Mucosa of gallbladder (tissue), 1 donor: Measurements from ENCODE around the gene EXD2. TPM values are rescaled to one million over a fixed set of nuclear protein-coding genes. Genes with fewer than 3 reads are reported as not detected.
"Not testable (repeated sequence)": the region's sequence is repeated elsewhere in the genome, so short reads cannot be mapped to it uniquely, and the experiment has no call there.

Experiments
- DNase-seq: peaks from one replicate; pipeline ENCODE4 v3.0.0-alpha.2; 2020; ENCODE audit warnings: low spot score
- total RNA-seq: library from RNA; stranded (reverse); gene quantifications from one replicate; pipeline ENCODE4 v1.2.1, GENCODE V29; 2021
- donor health status: DM: no; HTN: no; CAD: no.

The EXD2 gene
- total RNA-seq, 1 donor from 2014 or later: 31.0 TPM

DNA sequence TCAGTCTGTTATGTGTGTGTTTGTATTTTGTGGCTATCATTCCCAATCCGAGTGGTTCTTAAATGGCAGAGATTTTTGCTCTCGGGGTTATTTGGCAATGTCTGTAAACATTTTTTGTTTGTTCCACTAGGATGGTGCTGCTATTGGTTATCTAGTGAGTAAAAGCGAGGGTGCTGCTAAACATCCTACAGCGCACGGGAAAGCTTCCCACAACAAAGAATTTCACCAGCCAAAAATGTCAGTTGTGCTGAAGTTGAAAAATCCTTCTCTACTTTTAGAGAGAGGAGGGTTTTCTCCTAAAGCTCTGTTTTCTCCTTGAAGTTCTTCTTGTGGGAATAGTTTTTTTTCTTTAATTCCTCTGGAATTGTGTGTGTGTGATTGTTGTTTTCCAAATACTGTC, 2.4 kb downstream of the EXD2 start:
- DNase-seq: no peak

- DNase-seq: no peak
Measured at GRCh38 chr14:69199786-69200185, 8.5 kb downstream of the EXD2 start.

- no peak for DNase-seq
Measured at GRCh38 chr14:69204753-69205152, 13.5 kb downstream of the EXD2 start.

GRCh38 chr14:69207435-69208041, 16.2 kb downstream of the EXD2 start:
- DNase-seq: no peak

- no peak for DNase-seq
Measured at GRCh38 chr14:69208666-69209065, 17.4 kb downstream of the EXD2 start.

GRCh38 chr14:69214393-69214792, 23.1 kb downstream of the EXD2 start:
- DNase-seq: no peak

DNA sequence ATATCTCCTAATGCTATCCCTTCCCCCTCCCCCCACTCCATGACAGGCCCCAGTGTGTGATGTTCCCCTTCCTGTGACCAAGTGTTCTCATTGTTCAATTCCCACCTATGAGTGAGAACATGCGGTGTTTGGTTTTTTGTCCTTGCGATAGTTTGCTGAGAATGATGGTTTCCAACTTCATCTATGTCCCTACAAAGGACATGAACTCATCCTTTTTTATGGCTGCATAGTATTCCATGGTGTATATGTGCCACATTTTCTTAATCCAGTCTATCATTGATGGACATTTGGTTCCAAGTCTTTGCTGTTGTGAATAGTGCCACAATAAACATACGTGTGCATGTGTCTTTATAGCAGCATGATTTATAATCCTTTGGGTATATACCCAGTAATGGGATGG, 26.4 kb downstream of the EXD2 start:
- DNase-seq: not testable (repeated sequence)

DNA sequence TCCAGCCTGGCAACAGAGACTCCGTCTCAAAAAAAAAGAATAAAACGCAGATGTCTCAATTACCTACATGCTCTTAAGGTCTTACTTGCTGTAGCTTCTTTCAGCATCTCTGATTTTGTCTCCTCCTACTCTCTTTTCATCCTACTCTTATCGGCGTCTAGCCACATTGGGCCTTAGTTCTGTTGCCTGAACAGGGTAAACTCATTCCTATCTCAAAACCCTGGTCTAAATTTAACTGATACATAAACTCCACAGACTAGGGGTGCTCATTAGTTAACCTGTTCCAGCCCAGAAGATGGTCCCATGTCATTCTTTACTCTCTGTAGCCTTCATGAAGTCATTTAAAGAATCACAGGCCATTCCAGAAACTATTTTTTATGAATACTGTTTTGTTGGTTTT, 33.6 kb downstream of the EXD2 start:
- DNase-seq: no peak

DNA sequence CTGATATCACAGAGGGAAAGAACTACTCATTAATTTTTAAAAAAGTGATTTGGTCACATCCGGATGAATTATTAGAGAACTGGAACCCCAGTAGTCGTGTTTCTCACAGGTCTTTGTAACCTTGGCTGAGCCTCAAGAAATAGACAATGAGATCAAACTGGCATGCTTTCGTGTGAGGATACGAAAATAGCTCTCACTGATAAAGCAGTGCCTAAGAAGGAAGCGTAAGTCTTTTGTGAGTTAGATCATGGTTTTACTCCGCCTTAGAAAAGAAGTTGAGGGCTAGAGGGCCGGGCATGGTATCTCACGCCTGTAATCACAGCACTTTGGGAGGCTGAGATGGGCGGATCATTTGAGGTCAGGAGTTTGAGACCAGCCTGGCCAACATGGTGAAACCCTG, 34.9 kb downstream of the EXD2 start:
- DNase-seq: peak; percentile 40

DNA sequence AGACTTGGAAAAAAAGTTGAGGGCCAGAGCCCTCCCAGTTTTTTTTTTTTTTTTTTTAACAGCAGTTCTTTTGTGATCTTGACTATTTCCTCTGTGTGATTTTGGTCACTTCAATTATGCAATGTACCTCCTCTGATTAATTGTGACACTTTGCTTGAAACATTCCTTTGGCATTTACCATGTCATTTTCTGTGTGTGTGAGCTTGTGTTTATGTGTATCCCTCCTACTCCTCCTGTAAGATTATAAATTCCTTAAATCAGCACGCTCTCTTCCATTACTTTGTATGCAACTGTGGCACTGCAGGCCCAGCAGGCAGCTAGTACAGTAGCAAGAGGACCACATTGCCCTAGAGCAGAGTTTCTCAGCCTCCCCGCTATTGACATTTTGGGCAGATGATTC, 35.4 kb downstream of the EXD2 start:
- DNase-seq: no peak

- DNase-seq: peak; percentile 66
Measured at GRCh38 chr14:69231486-69231885, 40.2 kb downstream of the EXD2 start.

GRCh38 chr14:69232388-69232787, 41.1 kb downstream of the EXD2 start:
- no peak for DNase-seq

GRCh38 chr14:69234106-69234505, 42.8 kb downstream of the EXD2 start:
- DNase-seq: no peak

DNA sequence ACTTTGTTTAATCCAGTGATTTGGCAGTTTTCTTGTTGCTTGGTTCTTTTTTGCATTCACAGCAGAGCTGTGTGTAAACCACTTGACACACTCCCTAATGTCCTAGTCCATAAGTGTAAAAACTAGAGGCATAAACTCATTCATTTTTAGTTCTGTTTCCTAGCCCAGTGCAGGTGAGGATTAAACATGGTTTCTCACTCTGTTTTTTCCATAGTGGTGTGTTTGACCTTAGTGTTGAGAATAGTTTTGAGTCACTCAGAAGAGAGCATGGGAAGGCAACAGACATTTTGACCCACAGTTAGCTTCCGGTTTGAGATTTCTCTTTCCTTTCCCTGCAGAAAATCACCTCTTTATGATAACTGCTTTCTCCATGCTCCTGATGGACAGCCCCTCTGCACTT, 44.4 kb downstream of the EXD2 start:
- no peak for DNase-seq

- DNase-seq: no peak
Measured at GRCh38 chr14:69237142-69237541, 45.8 kb downstream of the EXD2 start.

- DNase-seq: no peak
Measured at GRCh38 chr14:69237584-69237983, 46.3 kb downstream of the EXD2 start.

GRCh38 chr14:69238883-69239282, 47.6 kb downstream of the EXD2 start:
- DNase-seq: no peak

GRCh38 chr14:69240527-69241173, 49.4 kb downstream of the EXD2 start:
- DNase-seq: no peak

DNA sequence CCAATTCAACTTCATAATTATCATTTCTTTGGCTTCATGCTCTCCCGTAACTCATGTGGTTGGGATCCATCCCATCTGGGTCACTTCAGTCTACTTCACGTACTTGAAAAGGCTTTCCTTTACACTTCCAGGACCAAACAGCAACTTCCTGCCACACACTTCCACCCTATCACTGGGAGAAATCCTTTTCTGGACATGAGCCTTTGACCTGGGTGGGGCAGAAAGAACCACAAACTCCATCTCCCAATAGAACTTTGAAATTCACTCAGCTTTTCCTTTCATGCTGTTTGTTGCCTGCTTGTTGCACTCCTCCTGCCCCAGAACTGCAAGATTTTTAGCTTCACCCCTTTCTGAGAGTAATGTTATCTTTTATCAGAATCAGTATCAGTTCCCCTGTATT, 50.3 kb downstream of the EXD2 start:
- DNase-seq: no peak

DNA sequence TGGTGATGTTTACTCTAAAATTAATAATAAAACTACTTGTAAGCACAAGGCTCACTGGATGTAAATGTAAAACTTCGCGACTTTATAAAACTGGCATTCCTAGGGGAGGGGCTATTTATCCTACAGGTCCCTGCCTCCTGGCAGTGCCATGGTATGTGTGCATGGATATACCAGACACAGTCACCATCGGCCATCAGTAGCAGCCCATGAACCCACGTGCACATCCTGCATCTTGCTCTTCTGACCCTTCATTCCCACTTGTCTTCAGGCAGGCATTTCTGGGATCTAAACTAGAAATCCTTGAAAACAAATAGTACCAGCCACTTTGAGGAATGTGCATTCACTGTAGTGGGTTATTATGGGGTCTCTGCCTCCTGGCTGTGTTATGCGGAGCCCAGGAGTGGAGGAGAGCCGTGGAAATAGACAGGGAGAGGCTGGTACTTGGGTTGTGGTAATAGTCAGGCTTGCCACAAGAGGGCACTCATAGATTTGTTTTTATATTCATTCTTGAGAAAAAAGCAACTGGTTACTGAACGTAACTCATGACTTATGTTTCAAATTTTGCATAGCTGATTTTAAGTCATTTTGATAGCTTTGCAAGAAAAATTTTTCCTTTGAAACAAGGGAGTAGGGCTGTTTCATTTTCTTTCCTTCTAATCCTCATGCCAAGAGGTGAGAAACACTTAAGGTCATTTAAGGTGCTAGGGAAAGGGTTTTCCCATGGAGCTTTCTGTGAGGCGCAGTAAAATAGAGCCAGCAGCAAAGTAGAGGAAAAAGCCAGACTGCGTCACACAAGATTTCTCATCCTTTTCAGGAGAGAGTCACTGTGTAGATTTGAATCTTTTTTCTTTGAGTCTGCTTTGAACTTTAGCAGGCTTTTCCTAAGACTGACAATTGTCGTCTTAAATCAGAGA, 51.3 kb downstream of the EXD2 start:
- peak; percentile 70 for DNase-seq

- no peak for DNase-seq
Measured at GRCh38 chr14:69244946-69245345, 53.6 kb downstream of the EXD2 start.

GRCh38 chr14:69246331-69246730, 55.0 kb downstream of the EXD2 start:
- no peak for DNase-seq
